Measurements from ENCODE around the gene GRID1.

GRID1 gene

DNA sequence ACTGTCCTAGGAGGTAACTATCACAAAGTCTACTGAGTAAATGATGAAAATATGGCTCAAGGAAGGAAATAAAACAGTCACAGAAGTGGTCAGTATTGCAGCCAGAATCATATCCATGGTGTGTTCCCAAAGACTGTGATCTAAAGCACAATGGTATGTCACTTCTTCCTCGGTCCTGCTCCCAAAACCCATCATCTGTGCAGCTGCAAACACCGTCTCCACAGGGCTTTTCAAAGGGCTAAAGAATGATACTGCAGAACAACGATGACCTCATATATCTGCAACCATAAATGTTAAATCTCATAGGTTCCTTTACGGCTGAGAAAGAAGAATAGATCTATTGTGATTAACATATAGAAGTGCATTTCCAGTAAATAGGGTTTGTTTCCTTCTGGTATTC is 465.0 kb downstream of the GRID1 start:
- Histone ChIP-seq H3F3A (ENCODE audit: insufficient read depth, low read length) (no peaks in the 10 kb centered on the region), H3K9ac (ENCODE audit: low read length) (no peak overlapping the region), H3K27ac (ENCODE audit: low read length) (no peak overlapping the region), H3K4me3 (ENCODE audit: low read length) (no peak overlapping the region), H3K9me3 (replicated peaks; ENCODE audit: insufficient read depth, low read length) (no peaks in the 10 kb centered on the region), H3K4me1 (ENCODE audit: low read length) (no peaks in the 10 kb centered on the region), H3K36me3 (replicated peaks; ENCODE audit: insufficient read depth, low read length) (no peaks in the 10 kb centered on the region), H2AFZ (ENCODE audit: low read length) (no peak overlapping the region), H3K27me3 (replicated peaks; ENCODE audit: insufficient read depth, low read length) (no peaks in the 10 kb centered on the region), H3K9me2 (replicated peaks; ENCODE audit: insufficient read depth, low read length) (no peaks in the 10 kb centered on the region), H3K4me2 (ENCODE audit: low read depth, low read length) (no peak overlapping the region), H4K20me1 (ENCODE audit: insufficient read depth, low read length) (no peaks in the 10 kb centered on the region), H3K79me2 (ENCODE audit: low read length) (no peaks in the 10 kb centered on the region)
- TF ChIP-seq, protein P1, sequence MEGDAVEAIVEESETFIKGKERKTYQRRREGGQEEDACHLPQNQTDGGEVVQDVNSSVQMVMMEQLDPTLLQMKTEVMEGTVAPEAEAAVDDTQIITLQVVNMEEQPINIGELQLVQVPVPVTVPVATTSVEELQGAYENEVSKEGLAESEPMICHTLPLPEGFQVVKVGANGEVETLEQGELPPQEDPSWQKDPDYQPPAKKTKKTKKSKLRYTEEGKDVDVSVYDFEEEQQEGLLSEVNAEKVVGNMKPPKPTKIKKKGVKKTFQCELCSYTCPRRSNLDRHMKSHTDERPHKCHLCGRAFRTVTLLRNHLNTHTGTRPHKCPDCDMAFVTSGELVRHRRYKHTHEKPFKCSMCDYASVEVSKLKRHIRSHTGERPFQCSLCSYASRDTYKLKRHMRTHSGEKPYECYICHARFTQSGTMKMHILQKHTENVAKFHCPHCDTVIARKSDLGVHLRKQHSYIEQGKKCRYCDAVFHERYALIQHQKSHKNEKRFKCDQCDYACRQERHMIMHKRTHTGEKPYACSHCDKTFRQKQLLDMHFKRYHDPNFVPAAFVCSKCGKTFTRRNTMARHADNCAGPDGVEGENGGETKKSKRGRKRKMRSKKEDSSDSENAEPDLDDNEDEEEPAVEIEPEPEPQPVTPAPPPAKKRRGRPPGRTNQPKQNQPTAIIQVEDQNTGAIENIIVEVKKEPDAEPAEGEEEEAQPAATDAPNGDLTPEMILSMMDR (IDR thresholded peaks at IDR 0.05; ENCODE audit: low read length): no peak
- no peak for TF ChIP-seq EZH2 (optimal IDR thresholded peaks at IDR 0.05; ENCODE audit: low read depth, low read length)
- TF ChIP-seq EZH2phosphoT487 (IDR thresholded peaks at IDR 0.05; ENCODE audit: low read length): no peak
- DNase-seq: no peak

GRCh38 chr10:85900487-85900886 is 466.1 kb downstream of the GRID1 start:
- Histone ChIP-seq H4K20me1 (ENCODE audit: insufficient read depth, low read length) (no peaks in the 10 kb centered on the region), H3F3A (ENCODE audit: insufficient read depth, low read length) (no peaks in the 10 kb centered on the region), H3K4me3 (ENCODE audit: low read length) (no peak overlapping the region), H3K9me3 (replicated peaks; ENCODE audit: insufficient read depth, low read length) (no peaks in the 10 kb centered on the region), H2AFZ (ENCODE audit: low read length) (no peak overlapping the region), H3K9ac (ENCODE audit: low read length) (no peak overlapping the region), H3K27ac (ENCODE audit: low read length) (no peak overlapping the region), H3K27me3 (replicated peaks; ENCODE audit: insufficient read depth, low read length) (no peaks in the 10 kb centered on the region), H3K4me1 (ENCODE audit: low read length) (no peaks in the 10 kb centered on the region), H3K36me3 (replicated peaks; ENCODE audit: insufficient read depth, low read length) (no peaks in the 10 kb centered on the region), H3K9me2 (replicated peaks; ENCODE audit: insufficient read depth, low read length) (no peaks in the 10 kb centered on the region), H3K79me2 (ENCODE audit: low read length) (no peaks in the 10 kb centered on the region), H3K4me2 (ENCODE audit: low read depth, low read length) (no peak overlapping the region)
- no peak for TF ChIP-seq EZH2 (optimal IDR thresholded peaks at IDR 0.05; ENCODE audit: low read depth, low read length)
- TF ChIP-seq, protein P1 (IDR thresholded peaks at IDR 0.05; ENCODE audit: low read length): no peak
- no peak for TF ChIP-seq EZH2phosphoT487 (IDR thresholded peaks at IDR 0.05; ENCODE audit: low read length)
- DNase-seq: no peak

DNA sequence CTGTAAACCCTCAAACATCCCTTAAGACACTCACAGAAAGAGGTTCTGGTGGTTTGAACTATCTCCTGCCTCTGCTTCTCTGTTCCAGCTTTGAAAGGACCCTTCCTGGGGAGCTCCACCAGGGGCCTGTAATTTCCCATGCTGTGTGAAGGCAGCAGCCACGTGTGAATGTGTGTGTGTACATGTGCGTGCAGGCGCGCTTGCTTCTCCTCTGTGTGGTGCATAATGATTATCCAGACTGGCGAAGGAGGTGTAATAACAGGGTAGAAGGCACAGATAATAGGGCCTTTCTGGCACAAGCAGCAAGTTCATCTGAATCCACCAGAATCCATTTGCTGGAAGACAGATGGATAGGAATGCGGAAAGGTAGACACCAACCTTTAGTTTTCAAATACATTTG is 466.5 kb downstream of the GRID1 start:
- Histone ChIP-seq H2AFZ (ENCODE audit: low read length) (no peak overlapping the region), H3K4me2 (ENCODE audit: low read depth, low read length) (no peak overlapping the region), H3F3A (ENCODE audit: insufficient read depth, low read length) (no peaks in the 10 kb centered on the region), H3K9me3 (replicated peaks; ENCODE audit: insufficient read depth, low read length) (no peaks in the 10 kb centered on the region), H3K79me2 (ENCODE audit: low read length) (no peaks in the 10 kb centered on the region), H3K9me2 (replicated peaks; ENCODE audit: insufficient read depth, low read length) (no peaks in the 10 kb centered on the region), H4K20me1 (ENCODE audit: insufficient read depth, low read length) (no peaks in the 10 kb centered on the region), H3K4me1 (ENCODE audit: low read length) (no peaks in the 10 kb centered on the region), H3K9ac (ENCODE audit: low read length) (no peak overlapping the region), H3K27ac (ENCODE audit: low read length) (no peak overlapping the region), H3K4me3 (ENCODE audit: low read length) (no peak overlapping the region), H3K27me3 (replicated peaks; ENCODE audit: insufficient read depth, low read length) (no peaks in the 10 kb centered on the region), H3K36me3 (replicated peaks; ENCODE audit: insufficient read depth, low read length) (no peaks in the 10 kb centered on the region)
- DNase-seq: no peak
- TF ChIP-seq EZH2phosphoT487 (IDR thresholded peaks at IDR 0.05; ENCODE audit: low read length) (no peak), EZH2 (optimal IDR thresholded peaks at IDR 0.05; ENCODE audit: low read depth, low read length) (no peak)
- TF ChIP-seq, protein P1 (IDR thresholded peaks at IDR 0.05; ENCODE audit: low read length): no peak
